GM19240 (cell line): Measurements from ENCODE around the gene PREX1.
A peak's percentile ranks its signal among the peaks of the same experiment; 100 is the strongest.
"Not testable (repeated sequence)": the region's sequence is repeated elsewhere in the genome, so short reads cannot be mapped to it uniquely, and the experiment has no call there.

Experiments
- DNase-seq: peaks from one replicate; pipeline ENCODE4 v3.0.0; 2011; ENCODE audit warnings: low spot score; ENCODE audit not compliant: insufficient read length

Gene PREX1

GRCh38 chr20:48846516-48847492 is 19.0 kb upstream of the PREX1 start:
- DNase-seq, result peak; percentile 70

GRCh38 chr20:48845721-48846306 is 18.0 kb upstream of the PREX1 start:
- no peak for DNase-seq

GRCh38 chr20:48844996-48845395 is 17.2 kb upstream of the PREX1 start:
- DNase-seq, result no peak

GRCh38 chr20:48843896-48844295 is 16.1 kb upstream of the PREX1 start:
- not testable (repeated sequence) for DNase-seq

GRCh38 chr20:48843057-48843806 is 15.4 kb upstream of the PREX1 start:
- no peak for DNase-seq

- DNase-seq, result no peak
These were observed 14.2 kb upstream of the PREX1 start for GRCh38 chr20:48841875-48842529.

GRCh38 chr20:48841196-48841874 is 13.5 kb upstream of the PREX1 start:
- no peak for DNase-seq

- no peak for DNase-seq
These were observed 11.5 kb upstream of the PREX1 start for GRCh38 chr20:48839154-48839917.

- no peak for DNase-seq
These were observed 9.2 kb upstream of the PREX1 start for GRCh38 chr20:48837014-48837413.

- no peak for DNase-seq
These were observed 7.6 kb upstream of the PREX1 start for GRCh38 chr20:48835390-48835789.

- DNase-seq, result no peak
These were observed 6.5 kb upstream of the PREX1 start for GRCh38 chr20:48834278-48834677.

- no peak for DNase-seq
These were observed 4.6 kb upstream of the PREX1 start for GRCh38 chr20:48832405-48832730.

- DNase-seq, result no peak
These were observed 4.1 kb upstream of the PREX1 start for GRCh38 chr20:48831718-48832404.

GRCh38 chr20:48830826-48831318 is 3.1 kb upstream of the PREX1 start:
- DNase-seq, result no peak

- no peak for DNase-seq
These were observed 2.1 kb upstream of the PREX1 start for GRCh38 chr20:48829940-48830339.

GRCh38 chr20:48828734-48829460 is 1.1 kb upstream of the PREX1 start:
- no peak for DNase-seq

GRCh38 chr20:48826883-48827771 is 672 bp downstream of the PREX1 start:
- DNase-seq, result no peak

GRCh38 chr20:48826480-48826879 is 1.3 kb downstream of the PREX1 start:
- DNase-seq, result not testable (repeated sequence)
